GM12892 (cell line): ENCODE data around the gene USP47.

Source experiments
- POLR2AphosphoS5 ChIP-seq: IDR thresholded peaks from 2 replicates; pipeline ENCODE4 v1.6.1; 2011; ENCODE audit warnings: low read depth, low read length, control low read depth
- TAF1 ChIP-seq: IDR thresholded peaks from 2 replicates; pipeline ENCODE4 v1.6.1; 2011; ENCODE audit warnings: low read depth, mild to moderate bottlenecking, control low read depth, low read length, borderline replicate concordance

GRCh38 chr11:11995601-11996000 lies 153.8 kb downstream of the USP47 start:
- TF ChIP-seq TAF1 (no peak), POLR2AphosphoS5 (no peak)
